Stimulated activated CD4-positive, alpha-beta T cell treated with anti-CD3 and anti-CD28 coated beads, Interleukin-2, amount 100 ng/mL, for 48 hours (primary cell): ENCODE data around the gene NRCAM.
"Not testable (repeated sequence)": the region's sequence is repeated elsewhere in the genome, so short reads cannot be mapped to it uniquely, and the experiment has no call there.

Source experiments
- DNase-seq, 2 donors: peaks; one replicate each; pipeline ENCODE4 v3.0.0-alpha.2; 2020

Gene NRCAM

GRCh38 chr7:108303332-108303731 lies 152.9 kb downstream of the NRCAM start:
- no peak for DNase-seq

GRCh38 chr7:108301387-108301786 lies 154.8 kb downstream of the NRCAM start:
- DNase-seq = no peak

- no peak for DNase-seq
These were observed 156.8 kb downstream of the NRCAM start for GRCh38 chr7:108299251-108299973.

GRCh38 chr7:108296911-108297310 lies 159.3 kb downstream of the NRCAM start:
- DNase-seq = no peak

GRCh38 chr7:108294595-108294994 lies 161.6 kb downstream of the NRCAM start:
- DNase-seq = no peak

GRCh38 chr7:108293149-108293612 lies 163.1 kb downstream of the NRCAM start:
- DNase-seq = no peak

- no peak for DNase-seq
These were observed 163.7 kb downstream of the NRCAM start for GRCh38 chr7:108292541-108292940.

- no peak for DNase-seq
These were observed 164.3 kb downstream of the NRCAM start for GRCh38 chr7:108291791-108292440.

- no peak for DNase-seq
These were observed 165.1 kb downstream of the NRCAM start for GRCh38 chr7:108291152-108291508.

- DNase-seq = no peak
These were observed 165.6 kb downstream of the NRCAM start for GRCh38 chr7:108290459-108291151.

GRCh38 chr7:108289852-108290251 lies 166.4 kb downstream of the NRCAM start:
- no peak for DNase-seq

- DNase-seq = no peak
These were observed 168.4 kb downstream of the NRCAM start for GRCh38 chr7:108287857-108288256.

- no peak for DNase-seq
These were observed 169.8 kb downstream of the NRCAM start for GRCh38 chr7:108286290-108286904.

GRCh38 chr7:108285778-108286177 lies 170.5 kb downstream of the NRCAM start:
- no peak for DNase-seq

- DNase-seq = no peak
These were observed 171.2 kb downstream of the NRCAM start for GRCh38 chr7:108285003-108285368.

GRCh38 chr7:108284349-108285002 lies 171.8 kb downstream of the NRCAM start:
- DNase-seq = no peak

- DNase-seq = no peak
These were observed 173.0 kb downstream of the NRCAM start for GRCh38 chr7:108283252-108283651.

- DNase-seq = no peak
These were observed 173.7 kb downstream of the NRCAM start for GRCh38 chr7:108282427-108282996.

- DNase-seq = no peak
These were observed 176.1 kb downstream of the NRCAM start for GRCh38 chr7:108280136-108280535.

GRCh38 chr7:108278776-108279175 lies 177.5 kb downstream of the NRCAM start:
- DNase-seq = no peak

GRCh38 chr7:108278281-108278680 lies 178.0 kb downstream of the NRCAM start:
- DNase-seq = no peak

GRCh38 chr7:108274447-108274846 lies 181.8 kb downstream of the NRCAM start:
- DNase-seq = not testable (repeated sequence)

- not testable (repeated sequence) for DNase-seq
These were observed 183.3 kb downstream of the NRCAM start for GRCh38 chr7:108272891-108273290.
